Limb (tissue), 2 donors: ENCODE data around the gene CACNA2D1.

Source experiments
- DNase-seq, 2 donors: peaks; one replicate each; pipeline ENCODE4 v3.0.0-alpha.2; 2016; ENCODE audit errors: extremely low spot score in 2 of 2

CACNA2D1 gene

DNA sequence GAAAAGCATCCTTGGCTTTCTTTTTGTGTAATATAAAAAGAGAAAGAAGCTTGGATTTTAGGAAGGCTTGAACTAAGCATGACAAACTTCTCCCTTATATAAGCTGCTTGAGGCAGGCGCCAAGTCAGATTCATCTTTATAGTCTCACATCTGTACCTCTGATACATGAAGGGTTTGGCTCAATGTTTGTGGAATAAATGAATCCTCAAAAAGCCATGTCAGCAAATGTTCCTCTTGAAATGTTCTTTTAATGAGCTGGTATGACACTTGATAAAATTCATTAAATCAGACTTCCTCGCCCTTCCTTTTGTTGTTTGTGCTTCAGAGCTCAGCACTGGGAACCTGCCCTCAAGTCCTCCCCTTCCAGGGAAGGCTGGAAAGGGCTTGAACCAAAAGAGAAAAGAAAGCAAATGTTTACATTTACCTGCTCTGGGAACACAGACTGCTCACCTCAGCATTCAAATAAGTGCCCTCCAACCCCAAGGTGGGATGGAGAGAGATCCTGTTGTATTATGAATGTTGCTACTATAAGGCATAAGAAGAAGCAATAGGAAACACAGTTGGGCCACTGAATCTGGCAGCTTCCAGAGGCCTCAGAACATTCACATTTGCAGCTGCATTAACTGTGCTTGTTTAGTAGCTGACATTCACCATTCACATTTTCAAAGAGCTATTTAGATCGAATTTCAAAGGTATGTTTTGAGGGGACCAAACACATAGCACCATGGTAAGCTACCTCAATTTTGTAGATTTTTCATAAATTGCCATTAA is 212.6 kb downstream of the CACNA2D1 start:
- no peak for DNase-seq

- DNase-seq = no peak
Measured at GRCh38 chr7:82229164-82229563, 214.4 kb downstream of the CACNA2D1 start.

DNA sequence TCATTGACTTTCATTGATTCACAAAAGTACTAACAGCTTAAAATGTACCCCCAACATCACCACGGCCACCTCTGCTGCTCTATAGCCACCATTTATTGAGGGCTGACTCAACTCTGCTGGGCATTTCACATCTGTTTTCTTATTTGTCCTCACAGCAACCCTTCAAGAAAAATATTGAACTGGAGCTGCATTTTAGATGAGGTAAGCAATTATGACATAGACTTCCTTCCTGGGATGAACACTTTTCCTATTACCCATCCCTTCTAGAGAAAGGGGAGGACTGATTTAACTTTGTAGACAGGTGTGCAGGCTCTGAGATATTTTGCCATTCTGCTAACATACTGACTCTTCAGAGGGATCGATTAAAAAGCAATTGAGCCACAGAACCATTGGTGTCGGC is 217.4 kb downstream of the CACNA2D1 start:
- DNase-seq = no peak

DNA sequence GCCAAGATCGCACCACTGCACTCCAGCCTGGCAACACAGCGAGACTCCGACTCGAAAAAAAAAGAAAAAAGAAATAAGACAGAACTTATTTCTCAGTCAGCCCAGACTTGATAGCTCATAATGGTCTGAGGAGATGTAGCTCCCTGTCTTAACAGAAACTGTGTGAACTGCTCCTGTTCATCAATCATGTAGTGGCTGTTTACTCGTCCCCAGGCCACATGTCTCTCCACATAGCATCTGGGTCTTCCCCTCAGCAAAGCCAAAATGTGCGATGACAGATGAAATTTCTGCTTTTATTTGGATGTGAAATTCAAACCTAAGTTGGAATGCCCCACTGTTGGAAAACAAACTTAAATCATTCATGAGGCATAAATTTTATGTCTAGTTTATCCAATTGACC is 219.0 kb downstream of the CACNA2D1 start:
- DNase-seq = no peak

GRCh38 chr7:82223580-82223979 is 220.0 kb downstream of the CACNA2D1 start:
- no peak for DNase-seq

- no peak for DNase-seq
Measured at GRCh38 chr7:82221152-82221674, 222.4 kb downstream of the CACNA2D1 start.

GRCh38 chr7:82212466-82212865 is 231.1 kb downstream of the CACNA2D1 start:
- no peak for DNase-seq

GRCh38 chr7:82211333-82211732 is 232.2 kb downstream of the CACNA2D1 start:
- no peak for DNase-seq

DNA sequence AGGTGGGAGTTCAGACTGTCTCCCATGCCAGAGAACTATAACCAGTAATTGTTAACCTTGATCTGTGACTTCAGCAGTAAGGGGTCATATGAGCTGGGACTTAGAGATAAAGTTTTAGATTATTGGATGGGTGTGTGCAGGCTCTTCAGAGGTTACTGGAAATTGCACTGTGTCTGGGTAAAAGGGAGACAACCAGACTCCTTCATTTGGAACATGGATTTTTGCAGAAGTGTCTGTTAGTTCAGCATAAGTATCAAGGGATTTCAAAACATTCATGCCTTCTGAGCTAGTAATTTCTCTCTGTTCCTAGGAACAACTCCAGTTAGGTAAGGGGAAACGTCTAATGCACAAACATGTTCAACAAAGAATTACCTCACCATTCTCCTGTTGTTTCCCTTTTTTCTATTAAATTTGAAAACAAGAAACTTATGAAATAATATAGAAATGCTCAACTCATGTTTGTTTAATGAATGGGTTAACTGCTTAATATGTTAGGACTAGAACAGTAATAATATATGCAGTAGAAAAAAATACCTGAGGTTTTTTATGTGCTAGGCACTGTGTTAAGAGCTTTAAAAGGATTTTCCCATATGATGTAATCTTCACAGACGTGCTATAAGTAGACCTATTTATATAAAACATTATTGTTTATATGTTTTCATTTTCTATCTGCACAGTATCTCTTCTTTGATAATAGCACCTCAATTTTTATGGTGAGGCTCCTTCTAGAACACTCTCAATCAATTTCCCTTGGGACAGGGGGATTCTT is 233.0 kb downstream of the CACNA2D1 start:
- DNase-seq = no peak

DNA sequence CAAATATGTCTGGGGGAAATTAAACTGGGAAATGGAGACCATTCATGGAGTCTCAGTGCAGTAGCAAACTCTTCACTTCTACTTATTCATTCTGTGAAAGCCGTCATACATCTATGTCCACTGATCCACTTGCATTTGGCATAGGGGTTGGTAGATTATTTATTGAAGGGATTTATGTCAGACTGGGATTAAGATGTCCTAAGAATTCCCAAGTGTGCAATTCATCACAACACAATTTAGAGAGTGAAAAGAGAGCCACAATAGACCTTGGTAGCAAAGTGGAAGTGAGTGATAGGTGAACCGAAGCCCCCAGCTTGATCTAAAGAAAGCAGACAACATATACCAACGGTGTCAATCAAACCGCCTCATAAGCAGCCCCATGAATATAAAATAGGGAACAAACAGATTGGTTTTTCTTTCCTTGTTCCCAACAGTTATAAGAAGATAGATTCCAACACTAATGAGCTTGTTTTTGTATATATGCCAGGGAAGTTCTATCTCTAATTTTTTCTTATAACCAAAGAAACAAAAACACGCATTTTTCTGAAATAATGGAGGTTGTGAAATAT is 234.3 kb downstream of the CACNA2D1 start:
- DNase-seq = no peak

DNA sequence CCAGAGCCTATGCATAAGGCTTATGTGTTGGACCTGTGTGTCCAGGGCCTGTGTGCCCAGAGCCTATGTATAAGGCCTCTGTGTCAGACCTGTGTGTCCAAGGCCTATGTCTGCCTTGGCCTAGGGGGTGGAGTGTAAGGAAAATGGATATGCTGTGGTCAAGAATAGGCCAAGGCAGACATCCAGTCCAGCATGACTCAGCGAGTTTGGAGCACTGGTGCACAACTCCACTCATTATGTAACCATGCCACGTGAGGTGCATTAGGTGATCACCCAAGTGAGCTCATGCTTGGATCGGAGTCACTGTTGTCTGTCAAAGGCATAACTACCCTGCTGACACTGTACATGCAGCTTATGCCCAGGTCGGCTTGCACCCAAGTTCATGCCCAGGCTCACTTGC is 238.9 kb downstream of the CACNA2D1 start:
- DNase-seq = no peak

DNA sequence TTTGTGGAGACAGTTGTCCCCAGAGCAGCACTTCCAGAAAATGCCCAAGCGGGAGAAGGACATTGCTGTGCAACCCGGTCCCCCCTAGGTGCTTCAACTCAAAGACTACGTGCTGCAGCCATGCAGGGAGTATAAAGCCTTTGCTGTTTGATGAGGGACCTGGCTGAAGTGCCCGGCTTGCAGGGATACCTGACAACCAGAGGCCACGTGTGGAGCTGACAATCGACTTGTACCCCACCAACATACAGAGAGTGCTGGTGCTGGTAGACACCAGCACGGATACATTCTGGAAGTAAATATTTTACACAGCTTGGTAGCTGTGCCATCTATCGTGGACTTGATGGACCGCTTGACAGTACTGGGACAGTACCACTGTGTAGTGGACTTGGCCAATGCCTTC is 240.6 kb downstream of the CACNA2D1 start:
- DNase-seq = no peak

DNA sequence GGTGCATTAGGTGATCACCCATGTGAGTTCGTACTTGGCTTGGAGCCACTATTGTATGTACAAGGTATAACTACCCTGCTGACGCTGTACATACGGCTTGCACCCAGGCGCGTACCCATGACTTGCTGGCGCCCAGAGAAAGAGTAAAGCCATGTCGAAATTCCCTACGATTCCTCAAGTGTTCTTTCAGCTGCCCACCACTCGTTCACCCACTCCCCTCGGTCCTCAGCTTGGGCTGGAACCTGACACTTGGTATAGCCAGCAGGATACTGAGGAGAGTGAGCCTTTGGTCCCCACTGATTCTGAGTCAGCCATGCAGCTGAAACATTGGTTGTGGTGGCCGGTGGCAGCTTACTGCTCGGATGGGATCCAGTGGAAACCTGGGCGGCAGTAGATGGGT is 241.5 kb downstream of the CACNA2D1 start:
- no peak for DNase-seq

- DNase-seq = no peak
Measured at GRCh38 chr7:82200601-82201000, 243.0 kb downstream of the CACNA2D1 start.

GRCh38 chr7:82194016-82194643 is 249.4 kb downstream of the CACNA2D1 start:
- DNase-seq = no peak

DNA sequence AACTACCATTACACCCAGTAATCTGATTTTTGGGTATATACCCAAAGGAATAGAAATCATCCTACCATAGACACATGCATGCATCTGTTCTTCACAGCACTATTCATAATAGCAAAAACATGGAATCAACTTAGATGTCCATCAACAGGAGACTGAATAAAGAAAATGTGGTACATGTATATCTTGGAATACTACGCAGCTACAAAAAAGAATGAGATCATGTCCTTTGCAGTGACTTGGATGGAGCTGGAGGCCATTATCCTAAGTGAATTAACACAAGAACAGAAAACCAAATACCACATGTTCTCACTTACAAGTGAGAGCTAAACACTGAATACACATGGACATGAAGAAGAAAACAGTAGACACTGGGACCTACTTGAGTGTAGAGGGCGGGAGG is 254.9 kb downstream of the CACNA2D1 start:
- DNase-seq = no peak

GRCh38 chr7:82185443-82185842 is 258.1 kb downstream of the CACNA2D1 start:
- no peak for DNase-seq

GRCh38 chr7:82183634-82184033 is 259.9 kb downstream of the CACNA2D1 start:
- no peak for DNase-seq

DNA sequence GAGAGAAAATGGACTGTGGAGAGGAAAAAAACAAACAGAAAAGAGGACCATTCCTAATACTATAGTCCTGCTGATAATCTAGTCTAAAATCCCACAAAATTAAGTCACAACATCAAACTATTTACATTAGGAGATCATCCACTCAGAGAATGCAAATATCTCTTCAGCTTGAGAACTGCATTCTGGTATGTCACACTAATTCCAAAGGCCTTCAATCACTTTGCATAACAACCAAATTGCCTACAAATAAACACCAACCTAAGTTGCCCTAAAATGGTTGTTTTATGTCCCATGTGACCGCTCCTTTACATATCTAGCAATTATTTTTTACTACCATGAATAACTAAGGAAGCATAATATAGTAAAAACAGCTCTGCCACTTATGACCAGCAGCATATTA is 264.3 kb downstream of the CACNA2D1 start:
- DNase-seq = no peak

GRCh38 chr7:82175319-82175718 is 268.3 kb downstream of the CACNA2D1 start:
- no peak for DNase-seq

DNA sequence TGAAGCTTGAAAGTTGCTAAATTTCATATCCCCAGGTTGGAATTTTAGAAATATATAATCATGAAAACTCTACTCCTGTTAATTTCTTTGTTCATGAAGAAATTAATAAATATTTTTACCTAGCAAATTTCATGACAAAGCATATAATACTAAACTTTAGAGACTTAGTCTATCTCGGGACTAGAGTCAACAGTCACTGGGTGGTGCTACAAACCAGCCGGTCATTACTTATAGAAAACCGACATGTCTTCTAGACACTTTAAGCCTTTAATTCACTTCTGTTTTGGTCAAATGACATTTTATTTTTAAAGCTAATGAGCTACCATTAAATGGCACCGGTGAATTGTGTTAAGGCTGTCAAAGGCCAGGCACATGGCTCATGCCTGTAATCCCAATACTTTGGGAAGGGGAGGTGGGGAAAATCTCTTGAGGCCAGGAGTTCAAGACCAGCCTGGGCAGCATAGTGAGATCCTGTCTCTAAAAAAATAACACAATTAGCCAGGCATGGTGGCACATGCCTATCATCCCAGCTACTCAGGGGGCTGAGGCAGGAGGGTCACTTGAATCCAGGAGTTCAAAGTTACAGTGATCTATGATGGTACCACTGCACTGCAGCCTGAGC is 270.1 kb downstream of the CACNA2D1 start:
- DNase-seq = no peak
